GM23248 (cell line): ENCODE data around the gene GINS2.

Source experiments
- EZH2 ChIP-seq: fragments of 200-600 bp; sonication (generic); IDR thresholded peaks from 2 replicates; pipeline ENCODE4 v1.6.1; 2018; ENCODE audit warnings: antibody characterized with exemption, mild to moderate bottlenecking; ENCODE audit not compliant: insufficient read depth, poor library complexity, severe bottlenecking
- EZH2phosphoT487 ChIP-seq: fragments of 200-600 bp; sonication (generic); IDR thresholded peaks from 2 replicates; pipeline ENCODE4 v1.6.1; 2018; ENCODE audit warnings: antibody characterized with exemption, moderate library complexity, mild to moderate bottlenecking, low read depth; ENCODE audit not compliant: insufficient read depth

- no peak for TF ChIP-seq EZH2
- TF ChIP-seq EZH2phosphoT487, result no peak
These were observed 45.1 kb upstream of the GINS2 start for GRCh38 chr16:85733839-85734170.
